HS-27A (cell line): ENCODE measurements around the gene GPER1.
"Not testable (repeated sequence)": the region's sequence is repeated elsewhere in the genome, so short reads cannot be mapped to it uniquely, and the experiment has no call there.

Experiments used
- DNase-seq: peaks from one replicate; pipeline ENCODE4 v3.0.0-alpha.2; 2012; ENCODE audit warnings: low read depth, missing footprints

Gene GPER1

DNA sequence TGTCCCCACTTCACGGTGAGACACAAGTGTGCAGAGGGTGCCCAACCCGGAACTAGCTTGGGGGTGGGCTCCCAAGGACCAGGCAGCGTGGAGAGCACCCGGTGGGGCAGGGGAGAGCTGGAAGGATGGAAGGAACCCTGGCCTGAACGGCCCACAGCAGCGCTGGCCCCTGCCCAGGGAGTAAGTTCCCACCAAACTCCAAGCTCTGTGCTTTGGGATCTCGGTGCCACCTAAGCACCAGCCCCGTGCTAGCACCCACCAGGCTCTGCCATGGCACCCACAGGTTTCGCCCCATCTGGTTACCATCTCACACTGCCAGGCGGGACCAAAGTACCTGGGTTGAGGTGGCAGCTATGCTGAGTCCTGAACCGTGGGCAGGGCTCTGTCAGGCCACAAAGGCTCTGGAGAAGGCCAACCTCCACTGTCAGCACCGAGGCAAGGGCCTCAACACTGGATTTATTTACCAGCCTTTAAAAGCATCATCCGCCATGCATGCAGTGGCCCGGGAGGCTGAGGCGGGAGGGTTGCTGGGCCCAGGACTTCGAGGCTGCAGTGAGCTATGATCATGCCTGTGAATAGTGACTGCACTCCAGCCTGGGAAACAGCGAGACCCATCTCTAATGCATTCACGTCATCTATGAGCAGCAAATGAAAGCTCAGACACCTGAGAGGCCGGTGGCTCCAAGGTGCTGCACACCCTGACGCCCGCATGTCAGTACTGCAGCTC lies 16.0 kb downstream of the GPER1 start:
- no peak for DNase-seq

DNA sequence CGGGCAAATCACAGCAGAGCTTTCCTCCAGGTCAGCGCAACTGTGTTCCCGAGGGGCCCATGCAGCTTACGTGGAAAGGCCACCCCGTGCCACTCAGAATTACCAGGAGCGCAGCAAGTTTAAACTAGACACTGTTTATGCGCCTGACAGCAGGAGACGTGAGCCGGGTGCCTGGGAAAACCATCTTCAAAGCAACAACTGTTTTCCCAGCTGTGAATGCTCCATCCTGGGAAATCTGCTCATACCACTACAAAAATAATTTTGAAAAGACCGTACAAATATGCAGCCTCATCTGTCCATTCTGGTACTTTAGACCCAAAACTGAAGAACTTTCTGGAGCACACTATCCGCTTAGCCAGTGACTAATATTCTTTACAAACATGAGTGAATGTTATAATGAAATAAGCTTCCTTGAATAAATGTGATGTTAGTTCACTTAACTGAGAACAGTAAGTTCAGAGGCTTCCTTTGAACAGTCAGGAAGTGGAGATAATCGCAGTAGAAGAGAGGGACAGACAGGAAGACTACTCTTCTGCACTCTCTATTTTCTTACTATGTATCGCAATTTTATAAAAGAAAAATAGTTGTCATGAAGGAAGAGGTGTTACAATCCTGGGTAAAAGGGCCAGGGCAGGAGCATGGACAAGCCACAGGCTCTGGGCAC lies 16.7 kb downstream of the GPER1 start:
- no peak for DNase-seq

DNA sequence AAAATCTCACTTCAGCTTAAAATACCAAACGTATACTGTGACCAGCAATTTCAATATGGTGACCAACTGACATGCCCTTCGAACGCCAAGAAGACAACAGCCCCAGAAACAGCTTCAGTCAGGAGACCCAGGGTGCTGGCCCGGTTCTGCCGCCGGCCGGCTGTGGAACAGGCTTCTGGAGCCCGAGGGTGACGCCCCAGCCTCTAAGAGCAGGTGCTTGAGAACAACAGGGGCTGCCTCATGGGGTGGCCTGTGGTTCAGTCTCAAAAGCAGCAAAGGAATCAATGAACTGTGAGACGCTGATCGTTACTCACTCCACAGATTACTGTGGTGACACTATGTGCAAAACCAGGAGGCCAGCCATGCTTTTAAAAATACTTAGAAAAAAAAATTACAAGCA lies 17.3 kb downstream of the GPER1 start:
- DNase-seq, result no peak

DNA sequence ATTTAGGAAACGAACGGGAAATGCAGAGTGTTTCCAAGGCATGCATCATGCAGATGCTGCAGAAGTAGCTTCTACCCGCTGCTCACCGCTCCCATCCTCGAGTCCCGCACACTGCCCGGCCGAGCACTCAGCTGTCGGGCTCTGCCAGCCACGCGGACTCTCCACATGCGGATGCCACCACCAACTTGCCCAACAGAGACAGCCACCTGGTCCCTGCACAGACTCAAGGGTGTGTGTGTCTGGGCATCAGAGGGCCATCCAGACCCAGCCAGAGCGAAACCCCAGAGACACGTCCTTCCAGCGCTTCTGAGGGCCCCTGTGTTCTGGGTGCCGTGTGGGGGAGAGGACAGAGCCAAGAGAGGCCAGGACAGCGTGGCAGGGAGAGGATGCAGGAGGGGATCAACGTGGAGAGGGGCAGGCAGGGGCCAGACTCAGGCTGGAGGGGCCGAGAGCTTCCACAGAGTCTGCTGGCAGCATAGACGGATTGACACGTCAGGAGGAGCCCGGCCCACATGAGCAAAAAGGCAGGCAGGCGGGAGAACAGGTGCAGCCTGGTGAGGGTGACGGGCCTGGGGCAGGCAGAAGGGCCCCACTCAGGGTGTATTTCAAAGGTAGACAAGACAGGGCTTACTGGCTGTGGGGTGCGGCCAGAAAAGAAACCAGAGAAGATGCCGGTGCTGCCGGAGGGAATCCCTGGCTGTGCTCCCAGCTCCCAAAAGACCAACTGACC lies 18.3 kb downstream of the GPER1 start:
- no peak for DNase-seq

DNA sequence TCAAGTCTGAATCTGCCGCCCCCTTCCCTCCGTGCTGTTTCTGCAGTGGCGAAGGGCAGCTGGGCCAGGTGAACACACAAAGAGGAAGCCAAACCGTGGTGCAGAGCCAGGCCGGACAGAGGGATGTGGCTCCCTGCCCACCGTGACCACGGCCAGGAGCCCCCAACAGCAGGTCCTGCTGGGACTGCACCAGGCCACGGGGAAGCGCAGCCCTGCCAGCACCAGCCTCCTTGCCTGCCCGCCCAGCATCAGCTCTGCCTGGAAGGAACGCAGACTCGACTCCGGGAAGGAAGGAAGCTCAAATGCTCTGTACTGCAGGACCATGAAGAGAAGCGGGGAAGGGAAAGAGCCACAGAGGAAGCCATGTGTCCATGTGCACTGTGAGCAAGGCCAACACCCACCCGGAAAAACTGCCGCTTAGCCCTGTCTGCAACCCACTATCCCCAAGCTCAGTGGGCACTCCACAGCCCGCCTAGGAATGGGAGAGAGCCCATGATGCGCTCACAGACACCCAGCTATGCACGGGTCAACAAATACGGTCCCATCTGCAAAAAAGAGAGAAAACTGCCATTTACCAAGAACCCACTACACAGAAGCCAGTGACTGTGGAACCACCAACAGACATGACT lies 19.0 kb downstream of the GPER1 start:
- no peak for DNase-seq

DNA sequence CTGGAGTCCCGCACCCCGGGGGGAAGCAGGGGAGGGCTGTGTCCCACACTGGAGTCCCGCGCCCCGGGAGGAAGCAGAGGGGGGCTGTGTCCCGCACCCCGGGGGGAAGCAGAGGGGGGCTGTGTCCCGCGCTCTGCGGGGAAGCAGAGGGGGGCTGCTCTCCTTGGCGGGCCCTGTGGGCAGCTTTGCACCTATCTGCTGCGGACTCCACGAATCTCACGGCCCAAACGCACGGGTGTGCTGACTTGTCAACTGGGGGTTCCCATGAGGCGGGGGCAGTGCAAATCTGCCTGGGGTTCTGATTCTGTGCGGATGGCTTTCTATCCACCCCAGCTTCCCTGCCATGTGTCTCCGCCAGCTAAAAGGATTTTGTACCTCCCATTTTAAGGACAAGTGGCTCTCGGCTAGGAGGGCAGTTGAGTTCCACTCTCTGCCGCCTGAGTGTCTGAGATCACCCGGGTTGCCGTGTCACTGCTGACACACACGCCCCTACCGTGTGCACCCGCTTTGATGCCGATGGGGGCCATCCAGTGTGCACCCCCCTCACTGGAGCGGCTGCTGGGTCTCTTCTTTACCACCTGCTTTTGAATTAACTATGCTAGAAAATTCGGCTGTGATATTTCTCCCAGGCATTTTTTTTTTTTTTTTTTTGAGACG lies 20.5 kb downstream of the GPER1 start:
- DNase-seq, result no peak

DNA sequence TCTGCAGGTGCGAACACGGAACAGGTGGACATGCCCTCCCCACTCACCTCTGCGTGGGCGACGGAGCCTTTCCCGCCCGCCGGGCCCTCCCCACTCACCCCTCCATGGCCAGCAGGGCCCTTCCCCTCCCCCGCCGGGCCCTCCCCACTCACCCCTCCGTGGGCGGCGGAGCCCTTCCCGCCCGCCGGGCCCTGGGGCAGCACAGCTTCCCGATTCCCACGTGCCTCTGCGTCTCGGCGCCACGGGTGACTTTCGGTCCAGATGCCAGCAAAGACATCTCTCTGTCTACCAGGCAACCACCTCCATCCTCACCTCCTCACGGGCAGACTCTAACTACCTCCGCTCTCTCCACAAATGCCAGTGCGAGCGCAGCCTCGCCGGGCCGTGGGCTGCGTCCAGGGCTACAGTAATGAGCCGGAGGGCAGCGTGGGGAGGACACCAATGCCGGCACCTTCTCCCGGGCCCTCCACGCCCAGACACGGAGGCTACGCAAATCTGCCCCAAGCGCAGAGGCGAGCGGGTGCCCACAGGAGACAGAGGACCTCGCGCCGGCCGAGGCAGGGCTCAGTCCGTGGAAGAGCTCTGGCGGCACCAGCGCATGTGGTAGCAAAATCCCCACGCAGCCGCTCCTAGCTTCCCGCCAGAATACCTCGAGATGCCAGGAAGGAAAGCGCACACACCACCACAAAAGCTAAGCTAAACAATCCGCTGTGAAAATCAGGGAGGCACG lies 21.8 kb downstream of the GPER1 start:
- DNase-seq, result no peak

DNA sequence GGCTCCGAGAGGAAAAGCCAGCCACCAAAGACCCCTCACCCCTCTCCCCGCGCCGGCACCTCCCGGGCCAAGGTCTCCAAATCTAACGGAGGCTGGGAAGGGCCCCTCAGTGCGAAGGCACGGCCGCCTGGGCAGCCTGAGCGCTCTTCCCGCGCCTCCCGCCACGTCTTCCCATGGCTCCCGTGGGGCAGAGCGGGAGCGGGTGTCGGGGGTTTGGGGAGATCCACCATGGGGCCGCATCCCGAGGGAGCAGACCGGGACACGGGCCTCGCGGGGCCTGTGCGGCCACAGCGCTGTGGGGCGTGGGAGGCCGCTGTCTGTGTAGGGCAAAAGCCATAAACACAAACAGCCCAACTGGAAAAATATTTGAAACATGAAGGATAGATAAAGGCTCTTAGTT lies 22.4 kb downstream of the GPER1 start:
- no peak for DNase-seq

DNA sequence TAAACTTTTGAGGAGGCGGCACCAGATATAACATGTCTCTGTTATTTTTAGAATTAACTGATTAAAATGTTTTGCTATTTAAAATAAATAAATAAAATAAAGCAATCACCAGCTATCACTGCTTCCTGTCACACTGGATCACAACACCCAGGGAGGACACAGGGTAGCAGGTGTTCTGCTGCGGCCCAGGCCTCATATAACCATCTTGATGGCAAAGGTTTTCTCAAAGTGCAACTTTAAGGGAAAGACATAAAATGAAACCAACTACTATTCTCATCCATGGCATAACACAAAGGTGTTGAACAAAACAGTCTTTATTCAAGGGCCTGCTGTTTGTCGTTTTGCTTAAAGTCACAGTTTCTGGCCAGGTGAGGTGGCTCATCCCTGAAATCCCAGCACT lies 23.2 kb downstream of the GPER1 start:
- no peak for DNase-seq

DNA sequence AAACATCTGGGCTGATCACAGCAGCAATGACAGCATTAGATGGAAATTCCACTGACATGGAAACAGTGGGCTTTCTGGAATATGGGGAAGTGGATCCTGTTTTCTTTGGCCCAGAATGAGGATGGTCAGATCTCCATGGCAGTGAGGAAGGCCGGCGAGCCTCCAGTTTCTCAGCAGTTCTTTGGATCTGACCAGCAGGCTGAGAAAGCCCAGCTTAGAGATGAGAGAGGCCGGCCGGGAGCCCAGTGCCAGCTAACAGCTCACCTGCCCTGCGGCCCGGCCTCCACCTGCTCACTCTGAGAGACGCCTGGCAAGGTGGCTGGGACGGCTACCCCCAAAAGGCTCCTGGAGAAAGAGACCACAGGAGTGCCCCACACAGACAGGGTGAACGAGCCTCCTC lies 24.2 kb downstream of the GPER1 start:
- DNase-seq, result no peak

DNA sequence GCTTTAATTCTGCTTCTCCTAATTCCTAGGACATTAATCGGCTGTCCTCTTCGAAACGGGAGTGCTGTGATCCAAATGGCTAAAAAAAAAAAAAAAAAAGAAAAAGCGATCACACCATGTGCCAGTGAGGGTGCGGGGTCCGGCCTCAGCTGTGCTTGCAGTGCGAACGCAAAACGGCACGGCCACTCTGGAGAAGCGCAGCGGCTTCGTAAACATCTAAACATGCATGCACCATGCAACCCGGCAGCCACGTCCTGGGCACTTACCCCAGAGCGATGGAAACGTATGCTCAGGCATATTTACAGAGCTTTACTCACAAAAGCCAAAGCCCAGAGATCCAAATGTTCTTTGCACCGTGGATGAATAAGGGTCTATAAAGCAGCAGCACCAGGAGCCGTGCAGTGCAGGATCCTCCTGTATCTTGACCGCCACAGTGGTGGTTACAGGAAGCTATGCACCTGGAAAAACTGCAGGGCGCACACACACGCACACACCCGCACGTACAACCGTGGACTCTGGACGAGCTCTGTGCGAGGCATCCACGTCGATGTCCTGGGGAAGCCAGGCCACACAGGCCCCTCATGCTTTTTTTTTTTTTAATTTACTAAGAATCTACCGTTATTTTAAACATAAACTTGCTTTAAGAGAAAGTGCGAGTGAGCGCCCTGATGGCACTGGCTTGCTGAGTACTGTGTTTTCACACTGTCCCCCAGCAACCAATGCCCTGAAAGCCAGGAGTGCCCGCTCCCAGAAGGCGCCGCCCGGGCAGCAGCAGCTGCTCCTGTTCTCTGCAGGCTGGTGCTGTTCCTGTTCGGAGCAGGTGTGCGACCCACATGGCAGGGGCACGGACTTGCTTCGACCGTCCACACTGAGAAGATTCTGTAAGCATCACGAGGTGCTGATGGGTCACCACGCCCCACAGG lies 25.0 kb downstream of the GPER1 start:
- no peak for DNase-seq

DNA sequence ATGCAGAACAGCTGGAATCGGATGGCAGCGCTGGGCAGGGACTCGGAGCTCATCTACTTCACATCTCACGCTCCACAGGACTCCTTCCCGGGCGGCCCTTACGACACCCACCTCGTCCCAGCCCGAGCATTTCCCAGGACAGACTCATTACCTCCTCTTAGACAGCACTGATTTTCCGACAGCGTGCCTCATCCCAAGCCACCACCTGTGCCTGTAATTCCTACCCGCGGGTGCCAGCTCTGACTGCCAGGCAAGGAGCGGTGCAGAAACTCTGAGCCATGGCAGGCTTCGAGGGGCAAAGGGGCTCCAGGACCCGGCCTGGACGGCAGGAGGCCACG lies 25.6 kb downstream of the GPER1 start:
- DNase-seq, result no peak

DNA sequence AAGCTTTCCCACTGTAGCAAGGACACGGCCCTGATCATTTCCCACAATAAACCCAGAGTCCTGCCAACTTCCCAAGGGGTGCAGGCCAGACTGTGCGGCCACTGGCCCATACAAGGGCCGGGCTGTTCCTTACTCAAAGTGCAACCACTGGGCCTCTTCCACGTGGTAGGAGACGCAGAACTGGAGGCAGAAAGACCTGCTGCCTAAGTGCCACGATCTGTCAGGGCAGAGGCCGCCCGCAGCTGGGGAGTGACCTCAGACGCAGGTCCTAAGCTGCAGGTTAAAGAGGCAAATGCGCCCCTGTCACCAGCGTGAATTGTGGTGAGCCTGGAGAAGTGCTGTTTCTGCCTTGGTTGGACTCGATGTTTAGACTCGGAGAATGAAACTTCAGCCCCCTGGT lies 26.2 kb downstream of the GPER1 start:
- no peak for DNase-seq

DNA sequence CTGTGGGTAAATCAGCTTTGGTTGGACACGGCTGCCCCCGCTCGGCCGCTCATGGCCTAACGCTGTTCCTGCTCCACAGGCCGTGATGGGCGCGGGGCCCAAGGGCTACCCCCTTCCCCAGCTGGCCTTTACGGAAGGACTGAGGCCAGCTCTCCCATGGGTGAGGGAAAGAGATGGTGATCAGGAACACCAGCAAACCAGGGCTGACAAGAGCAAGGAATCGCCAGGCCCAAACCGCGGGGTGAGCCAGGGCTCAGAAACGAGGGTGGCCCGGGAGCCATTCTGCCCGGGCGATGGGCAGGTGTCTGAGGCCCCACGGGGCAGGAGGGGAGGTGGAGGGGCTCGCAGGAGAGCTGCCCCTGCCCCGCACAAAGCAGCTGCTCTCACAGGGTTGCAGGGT lies 26.6 kb downstream of the GPER1 start:
- no peak for DNase-seq

DNA sequence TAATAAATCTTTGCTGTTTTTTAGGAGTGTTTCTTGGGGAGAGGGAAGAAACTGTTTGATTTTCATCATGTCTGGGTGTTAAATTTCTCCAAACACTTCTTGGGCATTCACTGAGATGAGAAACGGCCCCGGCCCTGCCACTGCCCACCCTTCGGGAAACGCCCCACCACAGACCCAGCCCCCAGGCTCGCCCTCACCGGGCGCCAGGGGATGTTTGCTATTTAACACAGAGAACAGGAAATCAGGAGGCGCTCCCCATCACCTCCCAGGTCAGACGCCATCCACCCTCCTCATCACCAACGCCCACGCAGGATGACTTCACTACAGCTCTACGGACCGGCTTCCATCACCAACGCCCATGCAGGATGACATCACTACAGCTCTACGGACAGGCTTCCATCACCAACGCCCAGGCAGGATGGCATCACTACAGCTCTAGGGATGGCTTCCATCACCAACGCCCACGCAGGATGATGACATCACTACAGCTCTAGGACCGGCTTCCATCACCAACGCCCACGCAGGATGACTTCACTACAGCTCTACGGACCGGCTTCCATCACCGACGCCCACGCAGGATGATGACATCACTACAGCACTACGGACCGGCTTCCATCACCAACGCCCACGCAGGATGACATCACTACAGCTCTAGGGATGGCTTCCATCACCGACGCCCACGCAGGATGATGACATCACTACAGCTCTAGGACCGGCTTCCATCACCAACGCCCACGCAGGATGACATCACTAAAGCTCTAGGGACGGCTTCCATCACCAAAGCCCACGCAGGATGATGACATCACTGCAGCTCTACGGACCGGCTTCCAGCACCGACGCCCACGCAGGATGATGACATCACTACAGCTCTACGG lies 27.5 kb downstream of the GPER1 start:
- not testable (repeated sequence) for DNase-seq

DNA sequence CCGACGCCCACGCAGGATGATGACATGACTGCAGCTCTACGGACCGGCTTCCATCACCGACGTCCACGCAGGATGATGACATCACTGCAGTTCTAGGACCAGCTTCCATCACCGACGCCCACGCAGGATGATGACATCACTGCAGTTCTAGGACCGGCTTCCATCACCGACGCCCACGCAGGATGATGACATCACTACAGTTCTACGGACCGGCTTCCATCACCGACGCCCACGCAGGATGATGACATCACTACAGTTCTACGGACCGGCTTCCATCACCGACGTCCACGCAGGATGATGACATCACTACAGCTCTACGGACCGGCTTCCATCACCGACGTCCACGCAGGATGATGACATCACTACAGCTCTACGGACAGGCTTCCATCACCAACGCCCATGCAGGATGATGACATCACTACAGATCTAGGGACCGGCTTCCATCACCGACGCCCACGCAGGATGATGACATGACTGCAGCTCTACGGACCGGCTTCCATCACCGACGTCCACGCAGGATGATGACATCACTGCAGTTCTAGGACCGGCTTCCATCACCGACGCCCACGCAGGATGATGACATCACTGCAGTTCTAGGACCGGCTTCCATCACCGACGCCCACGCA lies 28.6 kb downstream of the GPER1 start:
- not testable (repeated sequence) for DNase-seq

DNA sequence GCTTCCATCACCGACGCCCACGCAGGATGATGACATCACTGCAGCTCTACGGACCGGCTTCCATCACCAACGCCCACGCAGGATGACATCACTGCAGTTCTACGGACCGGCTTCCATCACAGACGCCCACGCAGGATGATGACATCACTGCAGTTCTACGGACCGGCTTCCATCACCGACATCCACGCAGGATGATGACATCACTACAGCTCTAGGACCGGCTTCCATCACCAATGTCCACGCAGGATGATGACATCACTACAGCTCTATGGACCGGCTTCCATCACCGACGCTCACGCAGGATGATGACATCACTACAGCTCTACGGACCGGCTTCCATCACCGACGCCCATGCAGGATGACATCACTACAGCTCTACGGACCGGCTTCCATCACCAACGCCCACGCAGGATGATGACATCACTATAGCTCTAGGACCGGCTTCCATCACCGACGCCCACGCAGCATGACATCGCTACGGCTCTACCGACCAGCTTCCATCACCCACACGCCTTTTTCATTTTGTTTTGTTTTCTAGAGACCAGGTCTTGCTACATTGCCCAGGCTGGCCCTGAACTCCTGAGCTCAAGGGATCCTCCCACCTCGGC lies 29.5 kb downstream of the GPER1 start:
- DNase-seq, result no peak

DNA sequence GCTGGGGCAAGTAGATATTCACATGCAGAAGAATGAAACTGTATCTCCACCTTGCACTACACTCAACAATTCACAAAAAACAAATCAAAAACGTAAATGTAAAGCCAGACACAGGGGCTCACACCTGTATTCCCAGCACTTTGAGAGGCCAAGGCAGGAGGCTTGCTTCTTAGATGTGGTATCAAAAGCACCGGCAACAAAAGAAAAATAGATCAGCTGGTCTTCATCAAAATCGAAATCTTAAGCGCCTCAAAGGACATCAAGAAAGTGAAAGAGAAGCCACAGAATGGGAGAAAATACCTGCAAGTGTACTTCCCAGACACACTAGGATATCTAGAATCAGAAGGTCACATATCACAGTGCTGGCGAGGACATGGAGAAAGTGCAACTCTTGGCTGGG lies 31.3 kb downstream of the GPER1 start:
- DNase-seq, result no peak

DNA sequence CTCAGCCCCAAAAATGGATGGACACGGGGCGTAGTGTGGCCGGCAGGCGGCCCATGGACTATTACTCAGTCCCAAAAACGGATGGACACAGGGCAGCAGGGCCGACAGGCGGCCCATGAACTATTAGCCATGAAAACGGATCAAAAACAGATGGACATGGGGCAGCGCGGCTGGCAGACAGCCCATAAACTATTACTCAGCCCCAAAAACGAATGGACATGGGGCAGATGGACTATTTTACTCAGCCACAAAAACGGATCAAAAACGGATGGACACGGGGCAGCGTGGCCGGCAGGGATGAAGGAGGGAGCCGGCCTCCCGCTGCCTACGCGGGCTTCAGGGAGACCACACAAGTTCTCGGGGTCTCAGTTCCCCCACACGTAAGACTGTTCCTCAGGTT lies 32.9 kb downstream of the GPER1 start:
- DNase-seq, result no peak
